Smooth muscle cell (in vitro differentiated cells): Measurements from ENCODE around the gene MATN3. TPM values are rescaled to one million over a fixed set of nuclear protein-coding genes. Genes with fewer than 3 reads are reported as not detected.

Experiments
- DNase-seq: peaks from one replicate; lab custom pipeline; 2025; ENCODE audit not compliant: unreplicated experiment; lab: John Stamatoyannopoulos, UW
- H2AFZ ChIP-seq: fragments of 200-600 bp; sonication (generic); 2 replicates; pipeline ENCODE4 v1.6.0; 2016; ENCODE audit warnings: antibody characterized with exemption, low read depth, mild to moderate bottlenecking
- H3F3A ChIP-seq: fragments of 200-600 bp; sonication (generic); 2 replicates; pipeline ENCODE4 v1.6.0; 2017; ENCODE audit warnings: antibody characterized with exemption, low read depth
- H3K27ac ChIP-seq: fragments of 200-600 bp; sonication (generic); 2 replicates; pipeline ENCODE4 v1.5.1; 2016; ENCODE audit warnings: low read depth, mild to moderate bottlenecking
- H3K27me3 ChIP-seq: fragments of 200-600 bp; sonication (generic); 2 replicates; pipeline ENCODE4 v1.6.1; 2016; ENCODE audit warnings: low read depth, mild to moderate bottlenecking
- H3K36me3 ChIP-seq: fragments of 200-600 bp; sonication (generic); 2 replicates; pipeline ENCODE4 v1.5.1; 2016; ENCODE audit warnings: low read depth
- H3K4me1 ChIP-seq: fragments of 200-600 bp; sonication (generic); 2 replicates; pipeline ENCODE4 v1.5.1; 2016; ENCODE audit warnings: low read depth
- H3K4me2 ChIP-seq: fragments of 200-600 bp; sonication (generic); 2 replicates; pipeline ENCODE4 v1.6.0; 2016; ENCODE audit warnings: mild to moderate bottlenecking
- H3K4me3 ChIP-seq: fragments of 200-600 bp; sonication (generic); 2 replicates; pipeline ENCODE4 v1.5.1; 2016; ENCODE audit warnings: mild to moderate bottlenecking
- H3K79me2 ChIP-seq: fragments of 200-600 bp; sonication (generic); 2 replicates; pipeline ENCODE4 v1.6.0; 2016; ENCODE audit warnings: low read depth, mild to moderate bottlenecking
- H3K9ac ChIP-seq: fragments of 200-600 bp; sonication (generic); 2 replicates; pipeline ENCODE4 v1.6.0; 2016; ENCODE audit warnings: low read depth
- H3K9me3 ChIP-seq: fragments of 200-600 bp; sonication (generic); replicated peaks from 2 replicates; pipeline ENCODE4 v1.5.1; 2016; ENCODE audit warnings: low read depth
- H4K20me1 ChIP-seq: fragments of 200-600 bp; sonication (generic); 2 replicates; pipeline ENCODE4 v1.6.0; 2016; ENCODE audit warnings: low read depth
- WGBS: methylation state at CpG from one replicate; pipeline ENCODE4 v1.1.7; 2016; ENCODE audit warnings: low lambda C conversion rate; 5-methylcytosine and 5-hydroxymethylcytosine counted together
- polyA plus RNA-seq: library from polyadenylated mRNA; unstranded; fragments of >200 nt; fragmentation: Nextera tagmentation; extraction: Ambion mirVana; gene quantifications from 2 replicates; pipeline ENCODE4 v1.2.1, GENCODE V29; 2016
- total RNA-seq: library from RNA; depleted of rRNA; stranded (reverse); fragments of >200 nt; gene quantifications from 2 replicates; pipeline ENCODE4 v1.2.3, GENCODE V29; 2014
- TF ChIP-seq, protein P1 (sequence below): fragments of 200-600 bp; sonication (generic); IDR thresholded peaks from 2 replicates; pipeline ENCODE4 v1.5.1; 2017; ENCODE audit warnings: borderline replicate concordance, mild to moderate bottlenecking, antibody characterized with exemption; ENCODE audit not compliant: insufficient read depth, poor library complexity, severe bottlenecking

Gene MATN3, protein sequence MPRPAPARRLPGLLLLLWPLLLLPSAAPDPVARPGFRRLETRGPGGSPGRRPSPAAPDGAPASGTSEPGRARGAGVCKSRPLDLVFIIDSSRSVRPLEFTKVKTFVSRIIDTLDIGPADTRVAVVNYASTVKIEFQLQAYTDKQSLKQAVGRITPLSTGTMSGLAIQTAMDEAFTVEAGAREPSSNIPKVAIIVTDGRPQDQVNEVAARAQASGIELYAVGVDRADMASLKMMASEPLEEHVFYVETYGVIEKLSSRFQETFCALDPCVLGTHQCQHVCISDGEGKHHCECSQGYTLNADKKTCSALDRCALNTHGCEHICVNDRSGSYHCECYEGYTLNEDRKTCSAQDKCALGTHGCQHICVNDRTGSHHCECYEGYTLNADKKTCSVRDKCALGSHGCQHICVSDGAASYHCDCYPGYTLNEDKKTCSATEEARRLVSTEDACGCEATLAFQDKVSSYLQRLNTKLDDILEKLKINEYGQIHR
- total RNA-seq (5.1 and 5.6 TPM in 2 replicates), polyA plus RNA-seq (7.4 and 12.9 TPM in 2 replicates)

DNA sequence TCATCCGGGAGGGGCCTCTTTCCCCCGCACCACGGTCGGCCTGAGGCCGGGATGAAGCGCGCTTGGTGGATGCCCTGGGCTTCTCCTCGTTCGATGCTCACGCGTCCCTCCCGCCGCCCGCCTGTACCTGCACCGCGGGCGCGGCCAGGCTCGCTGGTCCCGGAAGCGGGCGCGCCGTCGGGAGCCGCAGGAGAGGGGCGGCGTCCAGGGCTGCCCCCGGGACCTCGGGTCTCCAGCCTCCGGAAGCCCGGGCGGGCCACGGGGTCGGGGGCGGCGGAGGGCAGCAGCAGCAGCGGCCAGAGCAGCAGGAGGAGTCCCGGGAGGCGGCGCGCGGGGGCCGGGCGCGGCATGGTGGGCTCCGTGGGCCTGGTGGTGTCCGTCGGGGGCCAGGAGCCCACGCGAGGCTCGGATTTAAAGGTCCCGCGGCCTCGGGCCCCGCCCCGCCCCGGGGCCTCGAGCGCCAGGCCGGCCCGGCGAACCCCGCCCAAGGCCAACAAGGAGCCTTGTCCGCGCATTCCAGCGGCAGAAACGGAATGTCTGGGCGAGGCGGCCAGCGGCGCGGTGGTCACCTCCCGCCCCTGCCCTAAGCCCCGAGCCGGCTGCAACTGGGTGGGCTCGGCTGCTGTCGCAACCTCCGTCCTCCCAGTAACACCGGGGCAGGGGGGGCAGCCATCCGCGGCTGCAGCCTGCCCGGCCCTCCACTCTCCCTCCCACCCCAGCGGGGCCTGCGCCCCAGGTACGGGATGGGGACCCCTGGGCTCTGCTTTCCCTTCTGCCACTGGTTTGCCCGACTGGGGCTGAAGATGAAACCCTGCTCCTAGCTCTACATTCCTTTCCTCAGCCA, at the start of gene MATN3:
Gene MATN3 (minus strand): TSS at position 387 of the 844 bp plus-strand sequence. CDS start 37 bp downstream, at position 350.
- DNase-seq: no peak
- peaks cover 7% of the 10 kb centered on the region for H3F3A ChIP-seq
- peak within 1 kb of the TSS; percentile 86 for H3K4me2 ChIP-seq
- no peaks in the 10 kb centered on the region for H3K27me3 ChIP-seq
- H3K27ac ChIP-seq: no peak within 1 kb of the TSS
- H3K79me2 ChIP-seq: no peaks in the 10 kb centered on the region
- H3K9ac ChIP-seq: peak within 1 kb of the TSS; percentile 29
- H2AFZ ChIP-seq: peak within 1 kb of the TSS; percentile 90
- H3K4me1 ChIP-seq: peaks cover 9% of the 10 kb centered on the region
- WGBS: 1% methylated on average over 45 of the region's 87 CpGs
- no peaks in the 10 kb centered on the region for H3K36me3 ChIP-seq
- no peaks in the 10 kb centered on the region for H3K9me3 ChIP-seq
- H3K4me3 ChIP-seq: peak within 1 kb of the TSS; percentile 57
- TF ChIP-seq, protein P1, sequence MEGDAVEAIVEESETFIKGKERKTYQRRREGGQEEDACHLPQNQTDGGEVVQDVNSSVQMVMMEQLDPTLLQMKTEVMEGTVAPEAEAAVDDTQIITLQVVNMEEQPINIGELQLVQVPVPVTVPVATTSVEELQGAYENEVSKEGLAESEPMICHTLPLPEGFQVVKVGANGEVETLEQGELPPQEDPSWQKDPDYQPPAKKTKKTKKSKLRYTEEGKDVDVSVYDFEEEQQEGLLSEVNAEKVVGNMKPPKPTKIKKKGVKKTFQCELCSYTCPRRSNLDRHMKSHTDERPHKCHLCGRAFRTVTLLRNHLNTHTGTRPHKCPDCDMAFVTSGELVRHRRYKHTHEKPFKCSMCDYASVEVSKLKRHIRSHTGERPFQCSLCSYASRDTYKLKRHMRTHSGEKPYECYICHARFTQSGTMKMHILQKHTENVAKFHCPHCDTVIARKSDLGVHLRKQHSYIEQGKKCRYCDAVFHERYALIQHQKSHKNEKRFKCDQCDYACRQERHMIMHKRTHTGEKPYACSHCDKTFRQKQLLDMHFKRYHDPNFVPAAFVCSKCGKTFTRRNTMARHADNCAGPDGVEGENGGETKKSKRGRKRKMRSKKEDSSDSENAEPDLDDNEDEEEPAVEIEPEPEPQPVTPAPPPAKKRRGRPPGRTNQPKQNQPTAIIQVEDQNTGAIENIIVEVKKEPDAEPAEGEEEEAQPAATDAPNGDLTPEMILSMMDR: no peak
- H4K20me1 ChIP-seq: no peaks in the 10 kb centered on the region

DNA sequence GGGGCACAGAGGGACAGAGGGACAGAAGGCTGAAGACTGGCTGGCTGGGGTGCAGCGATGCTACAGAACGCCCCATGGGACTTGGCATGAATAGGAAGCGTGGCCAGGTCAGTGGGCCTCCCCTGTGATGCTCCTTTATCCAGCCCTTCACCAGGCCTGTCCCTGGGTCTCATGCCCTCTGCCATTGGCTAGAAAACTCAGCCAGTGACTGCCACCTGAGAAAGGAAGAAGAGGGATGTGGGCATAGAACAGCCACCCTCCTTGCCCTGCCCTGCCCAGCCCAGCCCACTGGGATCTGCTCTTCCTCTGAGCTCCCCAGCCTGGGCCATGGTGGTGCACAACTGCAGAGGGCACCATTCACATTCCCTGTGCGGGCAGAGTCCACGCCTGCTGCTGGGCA, 49.5 kb upstream of the MATN3 start:
- no peaks in the 10 kb centered on the region for H4K20me1 ChIP-seq
- H3K79me2 ChIP-seq: no peaks in the 10 kb centered on the region
- no peaks in the 10 kb centered on the region for H3K9me3 ChIP-seq
- TF ChIP-seq, protein P1: no peak
- peaks cover 7% of the 10 kb centered on the region for H3K4me1 ChIP-seq
- H3K9ac ChIP-seq: no peak overlapping the region
- no peak overlapping the region for H2AFZ ChIP-seq
- H3K27me3 ChIP-seq: no peaks in the 10 kb centered on the region
- peak overlapping the region; percentile 71 for H3K4me2 ChIP-seq
- H3K36me3 ChIP-seq: no peaks in the 10 kb centered on the region
- peak overlapping the region; percentile 97 for H3K27ac ChIP-seq
- no peak overlapping the region for H3K4me3 ChIP-seq
- no peak for DNase-seq
- peaks cover 23% of the 10 kb centered on the region for H3F3A ChIP-seq
- 95% methylated on average over 5 of the region's 5 CpGs for WGBS

DNA sequence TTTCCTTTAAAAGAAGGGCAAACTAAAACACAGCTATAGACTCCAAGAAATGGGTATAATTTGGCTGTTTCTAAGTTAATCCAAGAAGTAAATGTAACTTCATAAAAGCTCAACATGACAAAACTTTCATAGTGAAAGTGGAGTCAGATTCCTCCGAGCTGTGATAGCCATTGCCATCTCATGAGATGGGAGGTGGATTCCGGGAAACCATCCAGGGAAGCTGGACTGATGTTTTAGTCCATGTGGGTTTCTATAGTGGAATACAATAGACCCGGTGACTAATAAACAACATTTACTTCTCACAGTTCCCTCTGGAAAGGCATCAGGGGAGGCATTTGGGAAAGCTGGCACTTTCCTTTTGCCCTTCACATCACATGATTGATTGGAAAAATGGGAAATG, 49.0 kb upstream of the MATN3 start:
- no peak overlapping the region for H3K27ac ChIP-seq
- H3K79me2 ChIP-seq: no peaks in the 10 kb centered on the region
- no peak overlapping the region for H3K9ac ChIP-seq
- no peaks in the 10 kb centered on the region for H4K20me1 ChIP-seq
- peaks cover 7% of the 10 kb centered on the region for H3K4me1 ChIP-seq
- no peak overlapping the region for H3K4me3 ChIP-seq
- no peaks in the 10 kb centered on the region for H3K27me3 ChIP-seq
- no peaks in the 10 kb centered on the region for H3K9me3 ChIP-seq
- no peak for DNase-seq
- 96% methylated on average over 3 of the region's 3 CpGs for WGBS
- peaks cover 23% of the 10 kb centered on the region for H3F3A ChIP-seq
- H2AFZ ChIP-seq: no peak overlapping the region
- H3K36me3 ChIP-seq: no peaks in the 10 kb centered on the region
- H3K4me2 ChIP-seq: no peak overlapping the region
- TF ChIP-seq, protein P1: no peak
